NK-92 (cell line): Measurements from ENCODE around the gene RPE.

Source experiments
- DNase-seq: peaks from one replicate; lab custom pipeline; 2025; ENCODE audit not compliant: unreplicated experiment; lab: John Stamatoyannopoulos, UW

RPE gene

GRCh38 chr2:210000464-210001324 is 1.7 kb upstream of the RPE start:
- DNase-seq = no peak

- DNase-seq = no peak
Measured at GRCh38 chr2:210003359-210003758, 921 bp downstream of the RPE start.

- DNase-seq = no peak
Measured at GRCh38 chr2:210004881-210005280, 2.4 kb downstream of the RPE start.

- no peak for DNase-seq
Measured at GRCh38 chr2:210007895-210008294, 5.5 kb downstream of the RPE start.

- DNase-seq = no peak
Measured at GRCh38 chr2:210009126-210009525, 6.7 kb downstream of the RPE start.

GRCh38 chr2:210009896-210010295 is 7.5 kb downstream of the RPE start:
- no peak for DNase-seq

- DNase-seq = no peak
Measured at GRCh38 chr2:210020138-210020537, 17.7 kb downstream of the RPE start.

- DNase-seq = no peak
Measured at GRCh38 chr2:210022824-210023223, 20.4 kb downstream of the RPE start.

GRCh38 chr2:210027608-210028007 is 25.2 kb downstream of the RPE start:
- no peak for DNase-seq

GRCh38 chr2:210028178-210028577 is 25.7 kb downstream of the RPE start:
- DNase-seq = no peak

GRCh38 chr2:210034087-210034683 is 31.7 kb downstream of the RPE start:
- DNase-seq = no peak

GRCh38 chr2:210035679-210036078 is 33.2 kb downstream of the RPE start:
- no peak for DNase-seq

- DNase-seq = no peak
Measured at GRCh38 chr2:210038078-210038477, 35.6 kb downstream of the RPE start.

- DNase-seq = no peak
Measured at GRCh38 chr2:210046851-210047500, 44.5 kb downstream of the RPE start.

GRCh38 chr2:210049831-210050230 is 47.4 kb downstream of the RPE start:
- DNase-seq = no peak

GRCh38 chr2:210050885-210051284 is 48.4 kb downstream of the RPE start:
- DNase-seq = no peak

GRCh38 chr2:210054696-210055095 is 52.3 kb downstream of the RPE start:
- no peak for DNase-seq

GRCh38 chr2:210055825-210056224 is 53.4 kb downstream of the RPE start:
- no peak for DNase-seq

GRCh38 chr2:210063306-210063705 is 60.9 kb downstream of the RPE start:
- no peak for DNase-seq
